Ascending aorta (tissue), 2 donors: ENCODE measurements around the gene RPN2. TPM values are rescaled to one million over a fixed set of nuclear protein-coding genes. Genes with fewer than 3 reads are reported as not detected.

Experiments used
- DNase-seq, 2 donors: peaks; one replicate each; pipeline ENCODE4 v3.0.0-alpha.2; 2019; ENCODE audit warnings: low spot score in 2 of 2
- H3K27ac ChIP-seq, 2 donors: fragments of 200-600 bp; sonication (generic); one replicate each; pipeline ENCODE4 v1.5.1; 2016 to 2017; ENCODE audit warnings: mild to moderate bottlenecking in 1 of 2
- H3K27me3 ChIP-seq: fragments of 200-600 bp; sonication (generic); one replicate; pipeline ENCODE4 v1.5.1; 2017
- H3K36me3 ChIP-seq, 2 donors: fragments of 200-600 bp; sonication (generic); one replicate each; pipeline ENCODE4 v1.5.1; 2016
- H3K4me1 ChIP-seq, 2 donors: fragments of 200-600 bp; sonication (generic); one replicate each; pipeline ENCODE4 v1.5.1; 2016 to 2017; ENCODE audit warnings: mild to moderate bottlenecking in 1 of 2
- H3K4me3 ChIP-seq, 2 donors: fragments of 200-600 bp; sonication (generic); one replicate each; pipeline ENCODE4 v1.5.1; 2016 to 2017; ENCODE audit warnings: mild to moderate bottlenecking in 1 of 2
- H3K9me3 ChIP-seq, 2 donors: fragments of 200-600 bp; sonication (generic); one replicate each; pipeline ENCODE4 v1.5.1; 2016
- CTCF ChIP-seq, 3 experiments: fragments of 200-600 bp in 2 of 3; fragments of 450-650 bp in 1 of 3; sonication (generic) in 2 of 3; IDR thresholded peaks; one replicate each; pipeline ENCODE4 v1.5.1; 2016 to 2019; ENCODE audit warnings: antibody characterized with exemption in 3 of 3, mild to moderate bottlenecking in 1 of 3, moderate library complexity in 1 of 3
- intact Hi-C: fragments of 100-400 bp; cut with DNase I; formaldehyde crosslinking; loops from one replicate; pipeline ENCODE4 v1.15.1; 2023
- total RNA-seq: library from RNA; depleted of rRNA; stranded (reverse); fragments of >200 nt; gene quantifications from one replicate; pipeline ENCODE4 v1.1.0, GENCODE V29; 2016

The RPN2 gene
- total RNA-seq, 1 donor from 2014 or later: 114 TPM

DNA sequence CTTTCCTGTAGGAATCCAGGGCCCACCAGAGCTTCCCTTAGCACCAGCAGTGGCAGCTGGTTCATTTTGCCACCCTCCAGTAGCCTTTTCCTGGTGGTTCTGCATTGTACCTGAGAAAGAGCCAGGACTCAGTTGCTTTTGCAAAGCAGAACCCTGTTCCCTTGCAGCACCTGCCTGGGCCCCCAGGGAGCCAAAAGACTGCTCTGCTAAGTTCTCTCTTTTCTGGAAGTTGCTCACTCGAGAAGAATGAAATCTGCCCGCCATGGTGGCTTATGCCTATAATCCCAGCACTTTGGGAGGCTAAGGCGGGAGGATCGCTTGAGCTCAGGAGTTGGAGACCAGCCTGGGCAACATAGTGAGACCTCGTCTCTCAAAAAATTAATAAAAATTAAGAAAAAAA lies 58.5 kb downstream of the RPN2 start:
- H3K36me3 ChIP-seq: peaks cover 79 to 89% of the 10 kb centered on the region in 2 donors
- no peaks in the 10 kb centered on the region for H3K27me3 ChIP-seq
- peak in 1 of 2 donors; percentile 35 for DNase-seq
- H3K4me3 ChIP-seq: no peak overlapping the region
- no peaks in the 10 kb centered on the region for H3K4me1 ChIP-seq
- no peak overlapping the region for H3K27ac ChIP-seq
- H3K9me3 ChIP-seq: no peaks in the 10 kb centered on the region
- no peak for TF ChIP-seq CTCF (IDR thresholded peaks at IDR 0.05)
- intact Hi-C loops: no loop called here

DNA sequence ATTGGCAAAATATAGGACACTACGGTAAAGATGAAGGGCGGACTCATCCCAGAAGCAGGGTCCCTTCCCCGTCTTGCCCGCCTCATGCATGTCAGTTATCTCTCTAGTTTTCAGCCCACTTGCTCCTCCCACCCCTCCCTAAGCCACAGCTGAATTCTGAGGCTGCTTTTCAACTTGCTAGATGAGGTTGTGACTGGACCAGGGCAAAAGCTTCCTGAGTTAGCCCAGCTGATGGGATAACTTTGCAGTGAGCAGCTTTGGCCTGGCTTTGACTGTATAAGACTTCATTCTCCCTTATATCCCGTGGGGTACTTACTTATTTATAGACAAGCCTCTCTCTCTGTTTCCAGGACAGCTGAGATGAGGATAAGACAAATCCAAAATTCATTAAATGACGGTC lies 59.3 kb downstream of the RPN2 start:
- intact Hi-C loops: no loop called here
- Histone ChIP-seq H3K27ac (no peak overlapping the region), H3K4me1 (no peaks in the 10 kb centered on the region), H3K27me3 (no peaks in the 10 kb centered on the region), H3K36me3 (peaks cover 74 to 86% of the 10 kb centered on the region in 2 donors), H3K9me3 (no peaks in the 10 kb centered on the region), H3K4me3 (no peak overlapping the region)
- no peak for TF ChIP-seq CTCF (IDR thresholded peaks at IDR 0.05)
- DNase-seq: peak in 1 of 2 donors; percentile 25

DNA sequence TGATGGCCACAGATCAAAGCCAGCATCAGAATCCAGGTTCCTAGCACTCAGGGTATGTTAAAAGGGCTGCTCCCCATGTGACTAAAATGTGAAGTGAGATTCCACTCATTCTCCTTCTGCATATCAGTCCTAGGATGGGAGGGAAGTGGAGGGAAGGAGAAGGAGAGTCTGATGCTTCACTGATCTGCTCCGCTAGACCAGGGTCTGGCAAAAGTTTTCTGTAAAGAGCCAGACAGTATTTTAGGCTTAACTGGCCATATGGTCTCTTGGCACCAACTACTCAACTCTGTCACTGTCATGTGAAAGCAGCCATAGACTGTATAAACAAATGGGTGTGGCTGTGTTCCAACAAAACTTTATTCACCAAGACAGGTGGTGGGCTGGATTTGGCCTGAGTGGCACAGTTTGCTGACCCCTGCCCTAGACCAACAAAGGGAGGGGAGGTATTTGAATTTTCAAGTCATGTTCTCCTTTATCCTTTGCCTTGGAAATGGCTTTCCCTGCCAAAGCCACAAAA lies 59.9 kb downstream of the RPN2 start:
- no peak overlapping the region for H3K27ac ChIP-seq
- no peaks in the 10 kb centered on the region for H3K27me3 ChIP-seq
- H3K4me1 ChIP-seq: no peaks in the 10 kb centered on the region
- H3K4me3 ChIP-seq: no peak overlapping the region
- peaks cover 68 to 80% of the 10 kb centered on the region in 2 donors for H3K36me3 ChIP-seq
- H3K9me3 ChIP-seq: no peaks in the 10 kb centered on the region
- DNase-seq: peak in 1 of 2 donors; percentile 2
- no peak for TF ChIP-seq CTCF (IDR thresholded peaks at IDR 0.05)
- intact Hi-C loops: no loop called here

DNA sequence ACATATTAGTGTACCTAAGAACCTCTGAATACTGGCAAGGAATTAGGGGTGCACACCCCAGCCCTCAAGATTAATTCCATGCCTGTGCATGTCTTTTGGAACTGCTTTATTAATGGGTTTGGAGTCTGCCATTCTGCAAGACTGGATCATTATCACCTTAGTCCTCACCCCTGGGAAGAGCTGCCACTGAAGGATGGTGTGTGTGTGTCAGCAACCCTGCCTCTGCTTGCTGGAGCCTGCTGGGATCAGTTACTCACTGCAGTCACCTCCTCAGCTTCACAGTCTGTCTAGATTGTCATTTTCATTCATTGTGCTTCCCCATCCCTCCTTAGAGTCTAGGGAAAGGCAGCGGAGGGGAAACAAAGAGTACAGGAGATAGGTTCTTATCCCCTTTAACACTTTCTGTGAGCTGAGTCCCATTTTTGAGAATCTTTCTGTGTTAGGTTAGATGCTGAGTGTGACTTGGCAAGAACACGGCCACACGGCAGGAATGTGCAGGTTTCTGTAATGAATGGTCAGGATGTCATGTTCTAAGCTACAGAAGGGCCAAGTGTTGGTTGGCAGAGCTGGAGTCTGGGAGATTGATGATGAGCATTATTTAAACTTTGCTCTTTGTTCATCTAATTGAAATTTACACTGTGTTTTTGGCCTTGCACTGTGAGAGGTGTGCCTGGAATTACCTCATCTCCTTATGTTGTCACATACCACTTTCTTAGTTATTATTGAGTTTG lies 61.4 kb downstream of the RPN2 start:
- H3K27ac ChIP-seq: no peak overlapping the region

GRCh38 chr20:37242503-37242902 lies 63.4 kb downstream of the RPN2 start:
- H3K36me3 ChIP-seq: peaks cover 34 to 47% of the 10 kb centered on the region in 2 donors
- H3K4me1 ChIP-seq: no peaks in the 10 kb centered on the region
- intact Hi-C loops: no loop called here

More for the DNA sequence above, 61.4 kb downstream of the RPN2 start:
- Histone ChIP-seq H3K36me3 (peaks cover 54 to 66% of the 10 kb centered on the region in 2 donors), H3K27me3 (no peaks in the 10 kb centered on the region), H3K4me3 (no peak overlapping the region), H3K9me3 (no peaks in the 10 kb centered on the region), H3K4me1 (no peaks in the 10 kb centered on the region)
- intact Hi-C loops: no loop called here
- TF ChIP-seq CTCF (IDR thresholded peaks at IDR 0.05): no peak
- no peak for DNase-seq

More at GRCh38 chr20:37242503-37242902, 63.4 kb downstream of the RPN2 start:
- DNase-seq: no peak
- Histone ChIP-seq H3K27me3 (no peaks in the 10 kb centered on the region), H3K9me3 (no peaks in the 10 kb centered on the region), H3K4me3 (no peak overlapping the region), H3K27ac (no peak overlapping the region)
- TF ChIP-seq CTCF (IDR thresholded peaks at IDR 0.05): no peak
